ENCODE results near the gene GTF3C2. TPM values are rescaled to one million over a fixed set of nuclear protein-coding genes. Genes with fewer than 3 reads are reported as not detected.
"Not testable (repeated sequence)": the region's sequence is repeated elsewhere in the genome, so short reads cannot be mapped to it uniquely, and the experiment has no call there.

The GTF3C2 gene
- total RNA-seq, 1 donor from 2014 or later: 16.2 TPM

GRCh38 chr2:27354597-27354927, 2.0 kb downstream of the GTF3C2 start:
- no peaks in the 10 kb centered on the region for H3K27me3 ChIP-seq (ENCODE audit: low read depth)
- peaks cover 7% of the 10 kb centered on the region for H3K36me3 ChIP-seq
- no peak overlapping the region for H3K27ac ChIP-seq (replicated peaks)
- no peak for DNase-seq
- H3K9me3 ChIP-seq (replicated peaks): no peaks in the 10 kb centered on the region
- H3K4me3 ChIP-seq: no peak overlapping the region
- intact Hi-C loops (cut with micrococcal nuclease): no loop called here
- peaks cover 51% of the 10 kb centered on the region for H3K4me1 ChIP-seq
- TF ChIP-seq CTCF (IDR thresholded peaks at IDR 0.05; ENCODE audit: borderline replicate concordance): no peak

GRCh38 chr2:27353762-27354596, 2.6 kb downstream of the GTF3C2 start:
- no peak for DNase-seq
- H3K4me1 ChIP-seq: peaks cover 51% of the 10 kb centered on the region
- TF ChIP-seq CTCF (IDR thresholded peaks at IDR 0.05; ENCODE audit: borderline replicate concordance): no peak
- peaks cover 9% of the 10 kb centered on the region for H3K36me3 ChIP-seq
- intact Hi-C loops (cut with micrococcal nuclease): no loop called here
- no peak overlapping the region for H3K4me3 ChIP-seq
- H3K27ac ChIP-seq (replicated peaks): no peak overlapping the region
- no peaks in the 10 kb centered on the region for H3K9me3 ChIP-seq (replicated peaks)
- H3K27me3 ChIP-seq (ENCODE audit: low read depth): no peaks in the 10 kb centered on the region

- H3K27me3 ChIP-seq (ENCODE audit: low read depth); H3K27ac ChIP-seq (replicated peaks); intact Hi-C loops (cut with micrococcal nuclease); DNase-seq; H3K4me3 ChIP-seq; H3K9me3 ChIP-seq (replicated peaks); H3K36me3 ChIP-seq: not testable (repeated sequence)
- peaks cover 50% of the 10 kb centered on the region for H3K4me1 ChIP-seq
These were observed 3.2 kb downstream of the GTF3C2 start for GRCh38 chr2:27353386-27353761.

GRCh38 chr2:27351802-27352598, 4.6 kb downstream of the GTF3C2 start:
- Histone ChIP-seq H3K27ac (replicated peaks) (no peak overlapping the region), H3K27me3 (ENCODE audit: low read depth) (no peaks in the 10 kb centered on the region), H3K4me3 (no peak overlapping the region), H3K4me1 (peaks cover 36% of the 10 kb centered on the region), H3K36me3 (peaks cover 9% of the 10 kb centered on the region), H3K9me3 (replicated peaks) (no peaks in the 10 kb centered on the region)
- DNase-seq: no peak
- intact Hi-C loops (cut with micrococcal nuclease): no loop called here
- no peak for TF ChIP-seq CTCF (IDR thresholded peaks at IDR 0.05; ENCODE audit: borderline replicate concordance)

- no peaks in the 10 kb centered on the region for H3K27me3 ChIP-seq (ENCODE audit: low read depth)
- no peak for DNase-seq
- peaks cover 9% of the 10 kb centered on the region for H3K36me3 ChIP-seq
- intact Hi-C loops (cut with micrococcal nuclease): no loop called here
- peaks cover 20% of the 10 kb centered on the region for H3K4me1 ChIP-seq
- H3K27ac ChIP-seq (replicated peaks): no peak overlapping the region
- H3K9me3 ChIP-seq (replicated peaks): no peaks in the 10 kb centered on the region
- TF ChIP-seq CTCF (IDR thresholded peaks at IDR 0.05; ENCODE audit: borderline replicate concordance): no peak
- no peak overlapping the region for H3K4me3 ChIP-seq
These were observed 6.4 kb downstream of the GTF3C2 start for GRCh38 chr2:27350106-27350693.
